ENCODE measurements around the gene APOL1.
"Not testable (repeated sequence)": the region's sequence is repeated elsewhere in the genome, so short reads cannot be mapped to it uniquely, and the experiment has no call there.

APOL1 gene

DNA sequence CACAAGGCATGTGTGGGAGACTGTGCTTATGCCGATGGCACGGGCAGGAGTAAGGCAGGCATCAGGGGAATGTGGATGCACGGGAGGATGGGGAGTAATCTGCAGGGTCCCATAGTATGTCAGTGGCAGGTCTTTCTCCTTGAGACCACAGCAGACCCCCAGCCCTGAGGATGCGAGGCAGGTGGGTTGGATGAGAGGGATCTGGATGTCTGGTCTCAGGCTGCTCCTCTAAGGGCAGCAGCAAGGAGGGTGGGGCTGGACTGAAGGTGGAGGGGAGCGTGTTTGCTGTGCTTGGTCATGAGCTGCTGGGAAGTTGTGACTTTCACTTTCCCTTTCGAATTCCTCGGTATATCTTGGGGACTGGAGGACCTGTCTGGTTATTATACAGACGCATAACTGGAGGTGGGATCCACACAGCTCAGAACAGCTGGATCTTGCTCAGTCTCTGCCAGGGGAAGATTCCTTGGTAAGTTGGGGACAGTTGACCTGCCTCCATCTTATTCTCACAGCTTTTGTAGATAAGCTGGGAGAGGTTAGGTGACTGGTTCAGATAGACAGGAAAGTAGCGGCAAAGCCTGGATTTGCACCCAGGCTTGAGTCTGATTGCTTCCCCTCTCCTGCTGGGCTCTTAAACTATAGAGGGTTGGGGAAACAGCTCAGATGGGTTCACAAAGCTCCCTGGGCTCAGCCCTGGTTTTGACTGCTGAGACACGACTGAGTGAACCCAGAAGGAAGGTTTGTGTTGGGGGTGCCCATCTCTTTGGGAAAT, at the start of gene APOL1:
Gene APOL1, plus strand, starts transcription at position 380 of the 769 bp plus-strand sequence. CDS start 1,823 bp downstream, outside the sequence.
- in situ Hi-C loops (cut with MboI; ENCODE audit: low sequenced_read_pairs) = no loop called here

DNA sequence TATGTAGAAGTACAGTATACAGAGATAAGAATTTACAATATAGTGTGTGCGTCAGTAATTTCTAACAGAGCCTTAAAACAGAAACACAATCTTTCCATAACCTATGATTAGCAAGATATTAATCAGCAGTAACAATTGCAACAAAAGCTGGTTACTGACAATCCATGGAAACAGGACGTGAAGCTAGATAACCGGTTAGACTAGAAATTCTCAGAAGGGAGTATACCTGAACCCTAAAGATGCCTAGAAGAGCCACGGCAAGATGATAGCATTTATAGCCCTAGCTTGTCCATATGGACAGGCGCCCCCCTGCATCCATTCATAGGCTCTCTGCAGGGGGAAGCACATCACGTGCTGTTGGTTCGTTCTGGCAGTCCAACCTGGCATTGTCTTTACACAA, 49.5 kb upstream of the APOL1 start:
- in situ Hi-C loops (cut with MboI; ENCODE audit: low sequenced_read_pairs) = not testable (repeated sequence)

DNA sequence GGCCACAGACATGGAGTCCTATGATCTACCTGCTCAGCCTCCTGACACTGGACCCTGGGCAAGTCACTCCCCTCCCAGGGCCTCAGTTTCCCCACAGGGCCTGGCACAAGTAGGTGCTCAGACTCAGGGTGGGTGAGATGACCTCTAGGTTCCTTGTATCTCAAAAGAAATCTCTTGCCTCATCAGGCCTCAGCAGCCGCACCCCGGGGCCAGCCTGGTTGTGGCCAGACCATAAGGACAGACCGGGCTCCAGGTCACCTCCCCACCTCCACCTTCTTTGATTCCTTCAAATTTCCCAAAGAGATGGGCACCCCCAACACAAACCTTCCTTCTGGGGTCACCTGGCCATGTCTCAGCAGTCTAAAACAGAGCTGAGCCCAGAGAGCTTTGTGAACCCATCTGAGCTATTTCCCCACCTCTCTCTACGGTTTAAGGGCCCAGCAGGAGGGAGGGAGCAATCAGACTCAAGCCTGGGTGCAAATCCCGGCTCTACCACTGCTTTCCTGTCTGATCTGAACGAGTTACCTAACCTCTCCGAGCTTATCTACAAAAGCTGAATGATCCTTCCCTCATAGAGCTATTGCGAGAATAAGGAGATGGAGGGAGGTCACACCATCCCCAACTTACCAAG, 48.8 kb upstream of the APOL1 start:
- in situ Hi-C loops (cut with MboI; ENCODE audit: low sequenced_read_pairs) = no loop called here

DNA sequence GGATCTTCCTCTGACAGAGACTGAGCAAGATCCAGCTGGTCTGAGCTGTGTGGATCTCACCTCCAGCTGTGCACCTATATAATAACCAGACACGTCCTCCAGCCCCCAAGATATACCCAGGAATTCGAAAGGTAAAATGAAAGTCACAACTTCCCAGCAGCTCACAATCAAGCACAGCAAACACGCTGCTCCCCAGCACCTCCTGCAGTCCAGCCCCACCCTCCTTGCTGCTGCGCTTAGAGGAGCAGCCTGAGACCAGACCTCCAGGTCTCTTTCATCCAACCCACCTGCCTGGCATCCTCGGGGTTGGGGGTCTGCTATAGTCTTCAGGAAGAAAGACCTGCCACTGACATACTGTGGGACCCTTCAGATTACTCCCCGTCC, 48.3 kb upstream of the APOL1 start:
- in situ Hi-C loops (cut with MboI; ENCODE audit: low sequenced_read_pairs) = no loop called here

DNA sequence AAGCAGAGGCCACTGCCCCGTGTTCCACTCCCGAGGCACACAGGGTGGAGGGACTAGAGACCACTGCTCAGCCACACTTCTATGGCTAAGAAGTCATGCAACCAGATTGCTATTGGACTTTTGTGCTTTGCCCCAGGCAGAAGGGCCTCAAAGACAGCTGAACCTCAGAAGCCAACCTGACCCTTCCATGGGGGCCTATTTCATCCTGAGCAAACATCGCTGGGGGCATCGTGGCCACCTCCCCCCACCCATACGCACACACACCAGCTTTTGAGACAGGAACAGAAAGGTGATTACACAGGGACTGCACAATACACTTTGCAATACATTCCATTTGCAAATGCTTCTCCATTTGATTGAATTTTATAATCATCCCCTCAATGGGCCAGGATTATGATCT, 47.4 kb upstream of the APOL1 start:
- in situ Hi-C loops (cut with MboI; ENCODE audit: low sequenced_read_pairs) = not testable (repeated sequence)

DNA sequence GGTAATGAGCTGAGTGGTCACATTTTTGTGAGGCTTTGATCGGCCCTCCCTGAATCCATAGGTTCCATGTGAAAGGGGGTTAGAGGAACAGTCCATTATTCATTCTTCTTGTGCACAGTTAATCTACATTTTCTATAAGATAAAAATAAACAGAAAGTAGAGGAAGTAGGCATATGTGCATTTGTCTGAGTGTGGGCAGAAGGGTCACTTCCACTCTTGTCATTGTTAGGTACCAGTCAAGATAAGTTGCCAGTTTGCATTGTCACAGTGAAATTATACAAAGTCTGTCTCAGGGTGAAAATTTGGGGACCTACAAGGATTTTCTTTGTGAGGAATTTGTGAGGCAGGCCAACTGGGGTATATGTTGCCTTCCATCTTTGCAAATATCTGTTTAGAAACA, 46.7 kb upstream of the APOL1 start:
- in situ Hi-C loops (cut with MboI; ENCODE audit: low sequenced_read_pairs) = no loop called here

- in situ Hi-C loops (cut with MboI; ENCODE audit: low sequenced_read_pairs) = no loop called here
These were observed 44.7 kb upstream of the APOL1 start for GRCh38 chr22:36208162-36208765.

GRCh38 chr22:36208914-36209313, 44.0 kb upstream of the APOL1 start:
- in situ Hi-C loops (cut with MboI; ENCODE audit: low sequenced_read_pairs) = no loop called here

- in situ Hi-C loops (cut with MboI; ENCODE audit: low sequenced_read_pairs) = not testable (repeated sequence)
These were observed 43.4 kb upstream of the APOL1 start for GRCh38 chr22:36209488-36209908.

GRCh38 chr22:36210224-36210623, 42.7 kb upstream of the APOL1 start:
- in situ Hi-C loops (cut with MboI; ENCODE audit: low sequenced_read_pairs) = no loop called here

DNA sequence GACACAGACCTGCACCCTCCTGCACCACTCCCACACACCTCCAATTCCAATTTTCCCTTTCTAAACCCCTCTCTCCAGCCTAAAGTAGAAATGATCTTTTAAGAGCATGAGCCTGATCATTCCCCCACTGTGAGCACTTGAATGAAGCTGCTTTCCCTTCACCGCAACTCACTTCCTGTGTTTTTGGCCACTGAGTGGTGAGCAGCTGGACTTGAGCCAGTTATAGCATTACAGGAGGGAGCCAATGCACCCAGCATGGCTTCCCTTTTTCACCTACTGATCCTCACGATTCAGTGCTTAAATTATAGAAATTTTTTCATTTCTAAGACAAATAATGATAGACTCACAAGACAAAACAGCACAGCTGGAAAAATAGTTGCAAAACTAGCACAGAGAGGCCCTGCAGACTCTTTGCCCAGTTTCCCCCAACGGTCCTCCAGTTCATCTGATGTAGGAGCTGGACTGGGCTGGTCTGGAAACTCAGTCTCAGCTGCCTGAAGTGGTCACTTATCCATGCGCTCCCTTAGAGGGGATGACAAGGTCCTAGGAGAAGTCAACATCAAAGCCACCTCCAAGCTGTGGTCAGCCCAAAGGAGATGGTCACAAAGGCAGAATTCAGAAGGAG, 41.6 kb upstream of the APOL1 start:
- in situ Hi-C loops (cut with MboI; ENCODE audit: low sequenced_read_pairs) = no loop called here

- in situ Hi-C loops (cut with MboI; ENCODE audit: low sequenced_read_pairs) = no loop called here
These were observed 40.0 kb upstream of the APOL1 start for GRCh38 chr22:36212901-36213300.

DNA sequence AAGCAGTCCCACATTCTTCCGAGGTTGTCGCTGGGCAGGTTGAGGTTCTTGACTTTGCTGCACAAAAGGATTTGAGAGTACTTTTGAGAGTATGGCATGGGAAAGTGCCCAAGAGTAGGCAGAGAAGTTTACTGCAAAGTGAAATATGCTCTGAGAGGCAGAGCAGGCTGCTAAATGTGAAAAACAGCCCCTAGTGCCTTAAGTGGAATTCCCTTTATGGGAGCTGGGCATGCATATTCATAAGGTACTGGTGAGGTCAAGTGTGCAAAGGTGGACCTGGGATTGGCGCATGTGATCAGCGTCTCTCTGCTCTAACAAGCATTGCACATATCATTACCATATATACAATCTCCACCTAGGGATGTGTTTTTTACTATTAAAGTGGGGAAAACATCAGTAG, 39.3 kb upstream of the APOL1 start:
- in situ Hi-C loops (cut with MboI; ENCODE audit: low sequenced_read_pairs) = no loop called here

DNA sequence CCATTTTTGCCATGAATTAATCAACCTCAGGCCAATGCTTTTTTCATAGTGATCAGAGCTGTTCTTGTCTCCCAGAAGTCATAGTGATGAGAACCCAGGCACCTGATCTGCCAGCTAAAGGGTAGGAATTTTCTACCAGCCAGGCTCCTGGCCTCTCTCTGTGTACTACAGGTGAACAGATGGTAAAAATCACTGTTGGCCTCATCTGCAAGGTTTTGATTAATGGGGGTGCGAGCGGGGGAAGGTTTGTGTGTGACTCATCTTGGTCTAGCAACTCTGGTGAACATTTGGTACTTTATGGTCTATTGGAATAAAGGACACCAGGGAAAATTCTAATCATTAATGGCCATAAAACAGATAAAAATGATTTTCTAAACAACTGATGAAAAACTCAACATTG, 37.0 kb upstream of the APOL1 start:
- in situ Hi-C loops (cut with MboI; ENCODE audit: low sequenced_read_pairs) = no loop called here

DNA sequence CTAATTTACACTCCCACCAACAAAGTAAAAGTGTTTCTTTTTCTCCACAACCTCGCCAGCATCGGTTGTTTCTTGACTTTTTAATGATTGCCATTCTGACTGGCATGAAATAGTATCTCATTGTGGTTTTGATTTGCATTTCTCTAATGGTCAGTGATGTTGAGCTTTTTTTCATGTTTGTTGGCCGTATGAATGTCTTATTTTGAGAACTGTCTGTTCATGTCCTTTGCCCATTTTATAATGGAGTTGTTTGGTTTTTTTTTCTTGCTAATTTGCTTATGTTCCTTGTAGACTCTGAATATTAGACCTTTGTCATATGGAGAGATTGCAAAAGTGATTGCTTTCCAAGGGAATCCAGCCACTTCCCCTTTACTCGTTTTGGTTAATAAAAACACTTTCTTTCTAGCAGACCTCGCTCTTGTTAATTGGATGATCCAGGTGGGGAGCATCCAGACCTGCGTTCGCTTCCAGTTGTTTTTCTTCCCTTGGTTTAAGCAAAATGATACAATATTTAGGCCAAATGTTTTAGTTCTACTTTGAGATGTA, 34.2 kb upstream of the APOL1 start:
- in situ Hi-C loops (cut with MboI; ENCODE audit: low sequenced_read_pairs) = no loop called here

DNA sequence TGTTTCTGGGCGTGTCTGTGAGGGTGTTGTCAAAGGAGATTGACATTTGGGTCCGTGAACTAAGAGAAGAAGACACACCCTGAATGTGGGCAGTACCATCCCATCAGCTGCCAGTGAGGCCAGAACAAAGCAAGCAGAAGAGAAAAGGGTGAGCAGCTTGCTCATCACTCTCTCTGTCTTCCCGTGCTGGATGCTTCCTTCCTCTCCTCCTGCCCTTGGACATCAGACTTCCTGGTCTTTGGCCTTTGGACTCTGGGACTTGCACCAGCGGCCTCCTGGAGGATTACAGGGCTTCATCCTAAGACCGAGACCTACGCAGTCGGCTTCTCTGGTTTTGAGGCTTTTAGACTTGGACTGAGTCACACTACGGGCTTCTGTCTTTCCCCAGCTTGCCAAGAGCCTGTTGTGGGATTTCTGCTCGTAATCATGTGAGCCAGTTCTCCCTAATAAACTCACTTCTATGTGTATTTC, 32.4 kb upstream of the APOL1 start:
- in situ Hi-C loops (cut with MboI; ENCODE audit: low sequenced_read_pairs) = no loop called here

DNA sequence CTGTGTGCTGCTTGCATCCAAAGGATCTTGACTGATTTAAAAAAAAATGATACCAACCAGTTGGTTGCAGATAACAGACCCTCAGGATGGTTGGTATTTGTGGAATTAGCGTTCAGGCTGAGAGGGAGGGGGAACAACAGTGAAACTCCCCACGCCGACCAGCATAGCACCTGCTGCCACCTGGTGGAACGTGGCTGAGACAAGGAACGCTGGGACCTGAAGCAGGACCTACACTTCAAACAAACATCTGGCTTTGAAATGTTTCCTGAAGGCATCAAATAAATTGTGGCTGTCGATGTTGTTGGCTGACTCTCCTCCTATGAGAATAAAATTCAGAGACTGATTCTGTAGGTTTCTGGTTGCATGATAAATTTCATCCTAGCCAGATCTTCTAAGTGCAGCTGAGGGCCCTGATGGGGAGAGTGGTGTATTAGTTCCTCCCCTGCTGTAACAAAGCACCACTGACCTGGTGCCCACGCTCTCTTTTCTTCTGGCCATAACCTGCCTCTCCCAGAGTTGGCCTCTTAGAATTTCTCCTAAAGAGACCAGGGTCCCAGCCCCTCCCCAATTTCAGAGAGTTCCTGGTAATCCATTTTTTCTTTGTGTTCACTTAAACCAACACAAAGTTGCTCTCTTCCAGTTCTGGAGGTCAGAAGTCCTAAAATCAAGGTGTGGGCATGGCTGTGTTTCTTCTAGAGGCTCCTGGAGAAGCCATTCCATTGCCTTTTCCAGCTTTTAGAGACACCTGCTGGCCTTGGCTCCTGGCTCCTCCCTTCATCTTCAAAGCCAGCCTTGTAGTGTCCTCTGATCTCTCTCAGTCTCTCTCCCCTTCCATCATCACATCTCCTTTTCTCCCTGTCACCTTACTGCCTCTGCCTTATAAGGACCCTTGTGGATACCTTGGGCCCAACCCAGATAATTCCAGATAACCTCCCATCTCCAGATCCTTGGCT, 30.9 kb upstream of the APOL1 start:
- in situ Hi-C loops (cut with MboI; ENCODE audit: low sequenced_read_pairs) = no loop called here

- in situ Hi-C loops (cut with MboI; ENCODE audit: low sequenced_read_pairs) = no loop called here
These were observed 30.0 kb upstream of the APOL1 start for GRCh38 chr22:36222887-36223450.

- in situ Hi-C loops (cut with MboI; ENCODE audit: low sequenced_read_pairs) = no loop called here
These were observed 29.4 kb upstream of the APOL1 start for GRCh38 chr22:36223504-36223903.

GRCh38 chr22:36224245-36224644, 28.7 kb upstream of the APOL1 start:
- in situ Hi-C loops (cut with MboI; ENCODE audit: low sequenced_read_pairs) = no loop called here

Measured in HL-60/S4 treated with retinoic acid at 250 ng/mL for 4 days and 3 days (cell line).